ENCODE results near the gene BCAS4. TPM values are rescaled to one million over a fixed set of nuclear protein-coding genes. Genes with fewer than 3 reads are reported as not detected.
A peak's percentile ranks its signal among the peaks of the same experiment; 100 is the strongest.
"Not testable (repeated sequence)": the region's sequence is repeated elsewhere in the genome, so short reads cannot be mapped to it uniquely, and the experiment has no call there.

BCAS4 gene
- total and polyA plus RNA-seq, 3 donors from 2014 or later: 5.8 to 10.8 (median 7.6) TPM

DNA sequence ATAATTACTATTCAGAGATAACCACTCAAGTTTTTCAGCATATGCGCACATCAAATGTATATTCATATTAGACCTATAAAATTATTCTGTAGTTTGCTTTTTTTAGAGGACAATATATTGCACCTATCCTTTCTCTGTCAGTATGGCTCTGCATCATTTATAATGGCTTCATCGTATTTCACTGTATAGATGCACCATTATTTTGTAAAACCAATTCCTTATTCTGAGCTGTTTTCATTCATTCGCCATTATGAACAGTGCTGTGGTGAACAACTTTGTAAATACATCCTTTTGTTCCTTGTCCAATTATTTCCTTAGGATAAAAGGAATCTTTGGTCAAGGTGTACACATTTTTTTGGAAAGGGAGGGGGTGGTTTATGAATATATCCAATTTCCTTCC lies 29.2 kb upstream of the BCAS4 start:
- intact Hi-C loops (cut with DNase I; ENCODE audit: low total_unique reads): no loop called here
- Histone ChIP-seq H3K4me3 (no peak overlapping the region), H3K27ac (no peak overlapping the region), H3K27me3 (no peaks in the 10 kb centered on the region), H3K36me3 (ENCODE audit: low read depth, missing control alignments) (no peaks in the 10 kb centered on the region), H3K4me1 (peaks cover 7% of the 10 kb centered on the region), H3K9me3 (no peaks in the 10 kb centered on the region)
- 59 to 80% methylated on average over 3 of the region's 3 CpGs for WGBS, 2 donors
- no peak for TF ChIP-seq POLR2A (IDR thresholded peaks at IDR 0.05)
- TF ChIP-seq, protein P1, sequence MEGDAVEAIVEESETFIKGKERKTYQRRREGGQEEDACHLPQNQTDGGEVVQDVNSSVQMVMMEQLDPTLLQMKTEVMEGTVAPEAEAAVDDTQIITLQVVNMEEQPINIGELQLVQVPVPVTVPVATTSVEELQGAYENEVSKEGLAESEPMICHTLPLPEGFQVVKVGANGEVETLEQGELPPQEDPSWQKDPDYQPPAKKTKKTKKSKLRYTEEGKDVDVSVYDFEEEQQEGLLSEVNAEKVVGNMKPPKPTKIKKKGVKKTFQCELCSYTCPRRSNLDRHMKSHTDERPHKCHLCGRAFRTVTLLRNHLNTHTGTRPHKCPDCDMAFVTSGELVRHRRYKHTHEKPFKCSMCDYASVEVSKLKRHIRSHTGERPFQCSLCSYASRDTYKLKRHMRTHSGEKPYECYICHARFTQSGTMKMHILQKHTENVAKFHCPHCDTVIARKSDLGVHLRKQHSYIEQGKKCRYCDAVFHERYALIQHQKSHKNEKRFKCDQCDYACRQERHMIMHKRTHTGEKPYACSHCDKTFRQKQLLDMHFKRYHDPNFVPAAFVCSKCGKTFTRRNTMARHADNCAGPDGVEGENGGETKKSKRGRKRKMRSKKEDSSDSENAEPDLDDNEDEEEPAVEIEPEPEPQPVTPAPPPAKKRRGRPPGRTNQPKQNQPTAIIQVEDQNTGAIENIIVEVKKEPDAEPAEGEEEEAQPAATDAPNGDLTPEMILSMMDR (IDR thresholded peaks at IDR 0.05): no peak
- DNase-seq: no peak

DNA sequence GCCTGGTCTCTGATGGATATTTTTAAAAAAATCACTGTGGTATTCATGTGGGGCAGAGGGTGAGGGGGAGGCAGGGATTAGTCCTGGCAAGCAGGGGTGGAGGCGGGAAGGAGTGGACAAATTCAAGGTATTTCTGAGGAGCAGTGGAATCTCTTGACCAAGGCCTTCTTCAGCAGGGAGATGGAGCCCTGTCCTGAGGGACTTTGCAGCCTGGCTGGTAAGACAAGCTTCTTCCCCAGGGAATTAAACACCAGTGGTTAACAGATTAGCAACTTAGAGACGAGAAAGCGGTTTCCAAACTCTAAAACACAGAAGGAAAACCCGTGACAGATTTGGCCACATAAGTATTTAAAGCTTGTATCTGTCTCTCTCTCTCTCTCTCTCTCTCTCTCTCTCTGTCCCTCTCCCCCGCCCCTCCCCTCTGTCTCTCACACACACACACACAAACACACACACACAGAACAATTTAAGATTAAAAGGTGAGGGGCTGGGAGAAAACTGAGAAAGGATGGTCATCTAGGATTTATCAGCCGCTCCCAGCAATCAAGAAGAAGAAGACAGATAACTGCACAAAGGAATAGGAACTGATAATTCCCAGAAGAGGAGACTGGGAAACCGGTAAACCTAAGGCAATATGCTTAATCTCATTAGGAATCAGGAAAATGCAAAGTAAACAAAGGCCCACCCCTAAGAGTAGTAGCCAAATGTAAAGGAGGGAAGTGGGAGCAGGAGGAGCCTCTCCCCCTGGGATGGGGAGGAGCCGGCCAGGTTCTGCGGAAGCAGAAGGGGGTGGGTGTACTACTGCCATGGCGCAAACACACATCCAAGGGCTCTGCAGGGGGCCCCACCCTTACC lies 27.7 kb upstream of the BCAS4 start:
- H3K9me3 ChIP-seq; H3K4me1 ChIP-seq; H3K27ac ChIP-seq; H3K36me3 ChIP-seq (ENCODE audit: low read depth, missing control alignments); H3K27me3 ChIP-seq; H3K4me3 ChIP-seq; intact Hi-C loops (cut with DNase I; ENCODE audit: low total_unique reads): not testable (repeated sequence)
- 65 to 73% methylated on average over 9 to 10 of the region's 10 CpGs for WGBS, 2 donors
- peak; percentile 13 for DNase-seq

DNA sequence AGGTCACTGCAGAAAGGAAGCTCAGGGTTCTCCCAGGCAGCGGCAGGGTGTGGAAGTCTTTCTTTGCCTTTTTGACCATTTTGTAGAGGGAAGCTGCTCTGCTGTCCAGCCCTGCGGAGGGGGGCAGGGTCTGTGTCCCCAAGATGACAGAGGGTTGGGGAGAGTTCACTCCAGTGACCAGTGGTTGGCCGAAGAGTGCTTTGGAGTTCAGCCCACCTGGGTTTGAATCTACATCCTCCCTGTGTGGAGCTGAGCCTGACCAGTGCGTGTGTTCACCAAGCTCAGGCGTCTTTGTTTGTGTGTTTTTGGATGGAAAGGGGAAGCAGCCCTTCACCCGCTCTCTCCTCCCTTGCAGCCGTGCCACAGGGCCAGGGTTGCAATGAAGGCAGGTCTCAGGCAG lies 25.9 kb upstream of the BCAS4 start:
- intact Hi-C loops (cut with DNase I; ENCODE audit: low total_unique reads); H3K36me3 ChIP-seq (ENCODE audit: low read depth, missing control alignments); H3K4me1 ChIP-seq; H3K9me3 ChIP-seq; H3K4me3 ChIP-seq; H3K27ac ChIP-seq; H3K27me3 ChIP-seq: not testable (repeated sequence)
- DNase-seq: peak; percentile 10
- 68 to 71% methylated on average over 7 of the region's 7 CpGs for WGBS, 2 donors

DNA sequence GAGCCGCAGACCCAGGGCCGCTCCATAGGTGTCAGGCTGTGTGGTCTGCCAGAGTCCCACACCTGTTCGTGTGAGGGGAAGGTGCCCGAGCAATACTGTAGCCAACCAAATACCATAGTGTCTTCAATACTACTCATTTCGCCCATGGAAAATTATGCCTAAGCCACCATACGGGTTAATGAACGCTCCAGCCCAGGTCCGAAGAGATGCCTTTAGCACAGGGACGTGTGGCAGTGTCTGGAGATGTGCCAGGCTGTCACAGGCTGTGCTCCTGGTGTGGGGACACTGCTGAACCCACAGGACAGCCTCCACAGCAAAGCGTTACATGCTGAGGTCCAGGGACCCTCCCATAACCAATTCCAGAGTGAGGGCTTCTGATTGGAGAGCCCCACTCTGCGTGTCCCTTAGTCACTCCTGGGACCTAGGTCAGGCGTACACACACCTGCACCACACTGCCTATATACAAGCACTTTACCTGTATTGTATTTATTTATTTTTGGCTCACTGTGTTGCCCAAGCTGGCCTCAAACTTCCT lies 25.2 kb upstream of the BCAS4 start:
- H3K4me1 ChIP-seq; H3K4me3 ChIP-seq; intact Hi-C loops (cut with DNase I; ENCODE audit: low total_unique reads); H3K27ac ChIP-seq; H3K27me3 ChIP-seq; H3K36me3 ChIP-seq (ENCODE audit: low read depth, missing control alignments); H3K9me3 ChIP-seq: not testable (repeated sequence)
- peak; percentile 11 for DNase-seq
- WGBS, 2 donors: 87 to 88% methylated on average over 5 to 9 of the region's 12 CpGs

DNA sequence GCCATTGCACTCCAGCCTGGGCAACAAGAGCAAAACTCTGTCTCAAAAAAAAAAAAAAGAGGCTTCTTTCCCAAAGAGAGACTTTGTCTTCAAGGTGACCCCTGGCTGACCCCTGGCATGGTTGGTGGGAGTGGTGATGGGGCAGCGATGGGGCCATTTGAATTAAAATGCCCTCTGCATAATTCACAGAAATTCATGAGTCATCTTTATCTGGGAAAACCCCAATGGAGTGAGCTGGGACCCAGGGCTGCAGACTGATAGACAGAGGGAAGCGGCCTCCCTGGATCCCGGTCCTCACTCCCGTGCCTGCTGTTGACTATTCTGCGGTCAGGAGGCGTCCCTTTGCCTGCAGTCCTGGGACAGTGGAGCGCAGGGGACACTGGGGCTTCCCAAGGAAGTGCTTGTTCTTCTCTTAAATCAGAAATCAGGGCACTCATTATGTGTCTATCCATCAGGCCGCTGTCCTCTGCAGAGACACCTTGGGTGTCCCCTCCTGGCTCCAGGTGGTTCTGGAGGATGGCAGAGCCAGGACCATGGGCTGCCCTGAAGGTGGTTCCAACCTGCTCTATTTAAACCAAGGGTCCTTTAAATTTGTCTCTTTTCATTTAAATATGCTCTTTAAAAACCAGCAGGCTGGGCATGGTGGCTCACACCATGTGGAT lies 23.3 kb upstream of the BCAS4 start:
- H3K4me1 ChIP-seq; H3K9me3 ChIP-seq; H3K27me3 ChIP-seq; intact Hi-C loops (cut with DNase I; ENCODE audit: low total_unique reads); H3K4me3 ChIP-seq; H3K27ac ChIP-seq; H3K36me3 ChIP-seq (ENCODE audit: low read depth, missing control alignments): not testable (repeated sequence)
- DNase-seq: peak; percentile 8
- 84 to 86% methylated on average over 4 to 5 of the region's 8 CpGs for WGBS, 2 donors

DNA sequence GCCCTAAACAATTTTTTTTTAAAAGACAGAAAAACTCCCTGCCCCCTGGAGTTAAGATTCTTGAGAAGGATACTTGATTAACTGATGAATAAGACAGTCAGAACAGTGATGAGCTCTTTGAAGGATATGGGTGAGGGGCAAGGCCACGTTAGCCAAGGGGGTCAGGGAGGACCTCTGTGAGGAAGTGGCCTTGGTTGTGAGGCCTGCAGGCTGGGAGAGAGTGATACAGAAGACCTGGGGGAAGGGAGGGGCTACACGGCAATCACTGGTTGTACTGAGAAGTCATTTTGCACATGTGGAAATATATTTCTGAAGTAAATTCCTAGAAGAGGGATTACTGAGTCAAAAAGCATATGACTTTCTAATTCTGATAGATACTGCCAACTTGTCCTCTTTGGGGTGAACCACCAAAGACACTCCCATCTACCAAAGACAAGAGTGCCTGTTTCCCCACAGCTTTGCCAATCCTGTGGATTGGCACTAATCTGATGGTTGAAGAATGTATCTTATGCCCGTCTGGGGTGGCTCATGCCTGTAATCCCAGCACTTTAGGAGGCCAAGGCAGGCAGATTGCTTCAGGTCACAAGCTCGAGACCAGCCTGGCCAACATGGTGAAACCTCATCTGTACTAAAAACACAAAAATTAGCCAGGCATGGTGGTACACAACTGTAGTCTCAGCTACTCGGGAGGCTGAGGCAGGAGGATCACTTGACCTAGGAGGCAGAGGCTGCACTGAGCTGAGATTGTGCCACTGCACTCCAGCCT lies 22.3 kb upstream of the BCAS4 start:
- WGBS, 2 donors: 74% methylated on average over 5 of the region's 5 CpGs
- intact Hi-C loops (cut with DNase I; ENCODE audit: low total_unique reads): no loop called here
- Histone ChIP-seq H3K27me3 (no peaks in the 10 kb centered on the region), H3K4me1 (no peaks in the 10 kb centered on the region), H3K27ac (no peak overlapping the region), H3K4me3 (no peak overlapping the region), H3K36me3 (ENCODE audit: low read depth, missing control alignments) (no peaks in the 10 kb centered on the region), H3K9me3 (no peaks in the 10 kb centered on the region)
- DNase-seq: peak; percentile 9
- no peak for TF ChIP-seq POLR2A (IDR thresholded peaks at IDR 0.05)
- TF ChIP-seq, protein P1 (IDR thresholded peaks at IDR 0.05): no peak
